HL-60 (cell line): ENCODE results near the gene LHX4.

Experiments used
- POLR2AphosphoS5 ChIP-seq: IDR thresholded peaks from 2 replicates; pipeline ENCODE4 v1.6.1; 2012; ENCODE audit warnings: low read depth
- TF ChIP-seq, protein P1 (sequence below): IDR thresholded peaks from one replicate; pipeline ENCODE4 v1.5.1; 2011; ENCODE audit warnings: low read length, control low read depth, inconsistent platforms; ENCODE audit not compliant: insufficient read depth

- TF ChIP-seq, protein P1, sequence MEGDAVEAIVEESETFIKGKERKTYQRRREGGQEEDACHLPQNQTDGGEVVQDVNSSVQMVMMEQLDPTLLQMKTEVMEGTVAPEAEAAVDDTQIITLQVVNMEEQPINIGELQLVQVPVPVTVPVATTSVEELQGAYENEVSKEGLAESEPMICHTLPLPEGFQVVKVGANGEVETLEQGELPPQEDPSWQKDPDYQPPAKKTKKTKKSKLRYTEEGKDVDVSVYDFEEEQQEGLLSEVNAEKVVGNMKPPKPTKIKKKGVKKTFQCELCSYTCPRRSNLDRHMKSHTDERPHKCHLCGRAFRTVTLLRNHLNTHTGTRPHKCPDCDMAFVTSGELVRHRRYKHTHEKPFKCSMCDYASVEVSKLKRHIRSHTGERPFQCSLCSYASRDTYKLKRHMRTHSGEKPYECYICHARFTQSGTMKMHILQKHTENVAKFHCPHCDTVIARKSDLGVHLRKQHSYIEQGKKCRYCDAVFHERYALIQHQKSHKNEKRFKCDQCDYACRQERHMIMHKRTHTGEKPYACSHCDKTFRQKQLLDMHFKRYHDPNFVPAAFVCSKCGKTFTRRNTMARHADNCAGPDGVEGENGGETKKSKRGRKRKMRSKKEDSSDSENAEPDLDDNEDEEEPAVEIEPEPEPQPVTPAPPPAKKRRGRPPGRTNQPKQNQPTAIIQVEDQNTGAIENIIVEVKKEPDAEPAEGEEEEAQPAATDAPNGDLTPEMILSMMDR, result no peak
- TF ChIP-seq POLR2AphosphoS5, result no peak
These were observed 82.9 kb downstream of the LHX4 start for GRCh38 chr1:180312926-180313325.
